AG20443 (cell line): ENCODE data around the gene GMFB.
A peak's percentile ranks its signal among the peaks of the same experiment; 100 is the strongest.

Experiments used
- DNase-seq: peaks from one replicate; pipeline ENCODE4 v3.0.0; 2012; ENCODE audit warnings: low spot score, mixed read lengths

GMFB gene

DNA sequence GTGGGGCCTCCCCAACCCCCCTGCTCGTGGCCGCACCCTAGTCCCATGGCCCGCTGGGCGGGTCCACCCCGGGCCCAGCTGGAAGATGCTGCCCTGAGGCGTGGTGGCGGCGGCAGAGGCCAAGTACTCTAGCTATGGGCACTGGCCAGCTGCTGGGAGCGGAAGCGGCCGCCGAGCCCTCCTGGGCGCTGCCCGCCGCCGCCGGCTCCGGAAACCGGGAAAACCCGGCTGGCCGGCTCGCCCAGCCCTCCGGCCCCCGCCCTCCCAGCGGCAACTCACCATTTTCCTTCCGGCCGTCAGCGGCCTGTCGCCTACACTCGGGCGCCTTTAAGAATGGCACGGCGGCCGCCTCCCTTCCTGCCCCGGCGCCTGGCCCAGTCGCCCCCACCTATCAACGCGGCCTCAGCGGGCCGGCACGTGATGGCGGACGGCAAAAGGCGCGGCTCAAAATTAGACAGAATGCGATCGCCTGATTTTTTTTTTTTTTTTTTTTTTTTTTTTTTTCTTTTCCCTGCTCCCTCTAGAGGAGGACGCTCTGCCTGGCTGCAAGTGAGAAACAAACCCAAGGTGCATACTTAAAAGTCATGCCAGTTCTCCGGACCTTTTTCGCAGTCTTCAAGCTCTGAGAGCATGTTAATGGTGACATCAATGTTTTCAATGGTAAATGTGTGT, at the start of gene GMFB:
Gene GMFB, minus strand, starts transcription at position 335 of the 672 bp plus-strand sequence. Its CDS starts 53 bp downstream, at position 282.
- peak; percentile 95 for DNase-seq

DNA sequence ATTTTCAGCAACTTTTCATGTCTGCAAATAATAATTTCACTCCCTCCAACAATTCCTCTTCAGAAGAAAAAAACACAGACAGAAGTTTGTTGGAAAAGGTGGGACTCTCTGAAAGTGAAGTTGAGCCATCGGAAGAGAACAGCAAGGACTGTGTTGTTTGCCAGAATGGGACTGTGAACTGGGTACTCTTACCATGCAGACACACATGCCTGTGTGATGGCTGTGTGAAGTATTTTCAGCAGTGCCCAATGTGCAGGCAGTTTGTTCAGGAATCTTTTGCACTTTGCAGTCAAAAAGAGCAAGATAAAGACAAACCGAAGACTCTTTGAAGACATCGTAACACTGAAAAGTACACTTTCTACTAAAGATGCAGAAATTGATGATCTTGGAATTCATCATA, 49.3 kb upstream of the GMFB start:
- DNase-seq = no peak

DNA sequence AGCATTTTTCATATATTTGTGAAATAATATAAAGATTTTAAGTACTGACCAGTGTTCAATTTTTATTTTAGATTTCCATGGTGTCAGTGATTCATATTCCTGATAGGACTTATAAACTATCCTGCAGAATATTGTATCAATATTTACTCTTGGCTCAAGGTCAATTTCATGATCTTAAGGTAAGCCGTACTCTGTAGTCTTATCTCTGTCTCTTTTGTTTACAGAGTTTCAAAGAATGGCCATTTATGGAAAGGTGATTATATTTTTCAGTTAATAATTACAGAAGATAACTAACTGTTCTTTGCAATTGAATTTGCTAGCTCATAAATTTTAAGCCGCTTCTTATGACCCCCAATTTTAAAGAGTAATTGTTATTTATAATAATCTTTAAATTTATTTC, 48.9 kb upstream of the GMFB start:
- DNase-seq = no peak

DNA sequence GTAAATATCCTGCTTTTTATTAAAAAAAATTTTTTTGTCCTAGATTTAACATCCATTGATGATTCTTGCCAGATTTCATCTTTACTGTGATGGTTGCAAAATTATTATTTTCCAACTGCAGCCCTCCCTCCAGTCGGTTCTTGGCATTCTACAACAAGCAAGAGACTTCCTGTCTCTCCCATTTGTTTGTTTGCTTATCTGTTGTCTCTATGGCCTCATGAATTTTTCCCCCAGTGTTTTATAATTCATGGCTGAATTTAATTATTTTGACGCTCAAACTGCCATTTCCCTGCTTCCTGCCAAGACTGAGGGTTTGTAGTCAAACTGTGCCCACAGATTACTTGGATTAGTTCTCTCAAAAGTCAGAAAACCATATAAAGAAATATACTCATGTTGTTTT, 46.9 kb upstream of the GMFB start:
- DNase-seq = no peak

DNA sequence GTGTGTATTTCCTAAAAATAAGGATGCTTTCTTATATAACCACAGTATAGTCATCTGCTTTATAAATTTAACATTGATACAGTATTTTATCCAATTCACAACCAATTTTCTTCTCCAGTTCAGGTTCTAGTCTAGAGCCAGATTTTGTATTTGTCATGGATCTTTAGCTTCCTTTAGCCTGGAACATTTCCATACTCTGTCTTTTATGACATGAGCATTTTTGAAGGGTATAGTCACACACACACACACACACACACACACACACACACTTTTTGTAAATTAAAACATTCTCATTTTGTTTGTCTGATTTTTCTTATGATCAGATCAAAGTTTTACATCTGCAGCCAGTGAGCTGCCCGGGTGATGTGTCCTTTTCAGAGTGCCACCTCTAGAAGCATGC, 46.3 kb upstream of the GMFB start:
- DNase-seq = no peak

DNA sequence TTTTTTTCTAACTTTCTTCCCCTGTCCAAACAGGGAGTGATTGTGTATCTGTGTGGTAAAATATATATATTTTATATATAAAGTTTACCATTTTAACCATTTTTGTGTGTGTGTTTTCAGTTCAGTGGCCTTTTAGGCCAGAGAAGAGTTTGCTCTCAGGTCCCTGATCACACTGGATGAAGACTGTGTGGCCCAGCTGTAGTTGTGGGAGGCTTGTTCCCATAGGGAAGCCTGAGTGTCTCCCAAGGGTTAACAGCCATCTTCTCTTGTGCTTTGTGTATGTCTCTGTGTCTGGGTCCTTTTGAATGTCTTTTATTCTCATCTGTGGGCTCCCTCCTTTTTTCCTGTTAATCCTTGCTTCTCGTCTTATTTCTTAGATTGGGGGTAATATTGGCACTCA, 44.3 kb upstream of the GMFB start:
- DNase-seq = no peak

DNA sequence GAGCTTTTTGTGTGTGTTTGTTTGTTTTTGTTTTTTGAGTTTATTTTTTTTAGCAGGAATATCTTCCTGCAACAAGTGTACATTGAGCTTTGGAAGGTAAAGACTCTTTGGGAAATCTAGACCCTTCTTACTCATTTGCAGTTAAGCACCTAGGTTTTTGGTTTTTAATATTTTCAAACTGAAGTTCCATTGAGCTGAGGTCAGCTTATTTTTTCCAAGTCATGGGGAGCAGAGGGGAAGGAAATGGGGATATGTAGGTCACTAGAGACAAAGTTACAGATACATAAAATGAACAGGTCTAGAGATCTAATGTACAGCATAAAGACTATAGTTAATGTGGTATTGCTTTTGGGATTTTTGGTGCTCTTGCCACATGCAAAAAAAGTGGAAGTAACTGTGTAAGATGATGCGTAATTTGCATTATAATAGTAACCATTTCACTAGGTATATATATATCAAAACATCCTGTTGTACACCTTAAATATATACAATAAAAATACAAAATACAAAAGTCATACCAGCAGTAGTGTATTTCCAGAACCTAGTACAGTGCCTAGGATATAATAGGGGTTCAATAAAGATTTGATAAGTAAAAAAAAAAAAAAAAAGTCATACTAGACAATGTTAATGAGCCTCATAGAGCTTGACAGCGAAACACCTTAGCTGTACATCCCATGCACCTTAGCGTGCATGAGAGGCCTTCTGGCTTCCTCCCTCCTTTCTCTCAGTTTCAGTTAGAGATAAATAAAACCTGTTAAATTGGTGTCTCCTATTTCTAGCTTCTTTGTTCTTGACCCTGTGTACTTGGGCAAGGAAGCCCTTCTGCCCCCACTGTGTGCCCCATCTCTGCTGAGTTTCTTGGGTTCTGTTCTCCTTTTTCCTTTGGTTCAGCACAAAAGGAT, 43.6 kb upstream of the GMFB start:
- no peak for DNase-seq

DNA sequence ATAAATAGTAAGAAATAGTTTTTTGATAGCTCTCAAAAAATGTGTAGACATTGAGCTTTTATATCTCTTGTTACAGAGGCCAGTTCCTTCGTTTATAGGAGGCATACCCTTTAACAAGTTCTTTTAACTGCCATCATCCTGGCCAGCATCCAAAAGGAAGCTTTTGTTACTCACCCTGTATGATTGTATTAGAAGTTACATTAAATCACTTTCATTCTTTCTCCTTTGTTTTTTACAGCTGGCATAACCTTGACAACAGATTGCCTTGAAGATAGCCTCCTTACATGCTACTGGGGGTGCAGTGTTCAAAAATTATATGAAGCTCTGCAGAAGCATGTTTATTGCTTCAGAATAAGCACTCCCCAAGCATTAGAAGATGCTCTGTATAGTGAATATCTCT, 41.0 kb upstream of the GMFB start:
- DNase-seq = no peak

DNA sequence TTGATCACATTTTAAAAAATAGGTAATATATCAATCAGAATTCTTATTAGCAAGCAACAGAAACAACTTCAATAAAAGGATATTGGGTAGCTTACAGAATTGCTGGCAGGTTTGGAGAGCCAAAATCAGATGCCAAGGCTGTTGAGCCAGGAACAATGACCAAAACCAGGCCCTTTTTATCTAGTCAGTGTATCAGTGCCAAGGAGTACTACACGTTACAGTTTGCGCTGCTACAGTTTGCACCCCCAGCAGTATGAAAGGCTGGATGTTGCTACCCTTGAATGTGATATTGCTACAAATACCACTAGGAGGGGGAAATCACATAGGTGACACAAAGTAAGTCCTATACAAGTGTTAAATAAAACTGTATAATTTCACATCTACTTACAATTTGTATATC, 40.2 kb upstream of the GMFB start:
- no peak for DNase-seq

DNA sequence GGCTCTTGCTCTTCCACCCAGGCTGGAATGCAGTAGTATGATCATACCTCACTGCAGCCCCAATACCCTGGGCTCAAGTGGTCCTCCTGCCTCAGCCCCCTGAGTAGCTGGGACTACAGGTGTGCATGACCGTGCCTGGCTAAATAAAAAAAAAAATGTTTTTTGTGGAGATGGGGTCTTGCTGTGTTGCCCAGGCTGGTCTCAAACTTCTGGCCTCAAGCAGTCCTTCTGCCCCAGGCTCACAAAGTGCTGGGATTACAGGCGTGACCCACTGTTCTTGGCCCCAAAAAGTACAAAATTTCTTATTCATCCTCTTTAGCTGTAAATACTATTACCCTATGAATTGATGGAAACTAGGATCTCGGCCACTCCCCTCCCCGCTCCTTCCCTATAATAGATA, 35.6 kb upstream of the GMFB start:
- DNase-seq = no peak

DNA sequence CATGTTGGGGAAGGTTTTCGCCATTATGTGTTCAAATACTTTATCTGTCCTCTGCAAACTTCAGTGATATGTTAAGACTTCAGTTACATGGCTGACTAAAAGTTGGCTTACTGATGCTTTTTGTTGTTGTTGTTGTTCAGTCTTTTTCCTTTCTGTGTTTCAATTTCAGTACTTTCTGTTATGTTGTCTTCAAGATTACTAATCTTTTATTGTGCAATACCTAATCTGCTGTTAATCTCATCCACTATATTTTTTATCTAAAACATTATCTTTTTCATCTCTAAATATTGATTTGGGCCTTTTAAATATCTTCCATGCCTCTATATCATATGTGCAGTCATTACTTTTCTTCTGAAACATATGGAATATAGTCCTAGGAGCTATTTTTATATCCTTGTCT, 27.9 kb upstream of the GMFB start:
- DNase-seq = no peak

DNA sequence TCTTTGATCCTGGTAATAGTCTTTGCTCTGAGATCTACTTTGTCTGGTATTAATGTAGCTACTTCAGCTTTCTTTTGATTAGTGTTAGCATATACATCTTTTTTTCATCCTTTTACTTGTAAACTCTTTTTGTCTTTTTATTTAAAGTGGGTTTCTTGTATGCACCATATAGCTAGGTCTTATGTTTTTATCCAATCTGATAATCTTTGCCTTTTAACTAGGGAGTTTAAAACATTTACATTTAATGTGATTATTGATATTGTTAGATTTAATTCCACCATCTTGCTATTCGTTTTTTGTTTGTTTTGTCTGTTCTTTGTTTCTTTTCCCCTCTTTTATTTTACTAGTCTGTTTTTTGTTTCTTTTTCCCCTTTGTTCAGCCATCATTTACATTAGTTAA, 26.9 kb upstream of the GMFB start:
- DNase-seq = no peak

DNA sequence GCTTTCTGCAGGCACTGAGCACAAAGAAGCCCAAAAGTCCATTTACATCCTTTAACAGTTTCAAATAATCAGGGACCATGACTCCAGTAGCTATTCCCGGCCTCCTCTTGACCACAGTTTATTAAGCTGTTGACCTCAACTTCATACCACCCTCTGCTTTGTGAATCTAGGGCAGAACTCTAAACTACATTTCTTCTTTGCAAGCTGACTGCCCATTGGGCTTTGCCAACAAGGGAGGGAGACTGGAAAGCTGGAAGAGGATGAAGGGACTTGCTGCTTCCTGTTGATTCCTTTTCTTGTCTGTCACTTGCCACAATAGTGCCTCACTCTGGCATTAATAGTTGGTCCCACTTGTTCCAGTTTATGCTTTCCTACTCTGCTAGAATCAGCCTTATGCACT, 23.6 kb upstream of the GMFB start:
- DNase-seq = no peak

DNA sequence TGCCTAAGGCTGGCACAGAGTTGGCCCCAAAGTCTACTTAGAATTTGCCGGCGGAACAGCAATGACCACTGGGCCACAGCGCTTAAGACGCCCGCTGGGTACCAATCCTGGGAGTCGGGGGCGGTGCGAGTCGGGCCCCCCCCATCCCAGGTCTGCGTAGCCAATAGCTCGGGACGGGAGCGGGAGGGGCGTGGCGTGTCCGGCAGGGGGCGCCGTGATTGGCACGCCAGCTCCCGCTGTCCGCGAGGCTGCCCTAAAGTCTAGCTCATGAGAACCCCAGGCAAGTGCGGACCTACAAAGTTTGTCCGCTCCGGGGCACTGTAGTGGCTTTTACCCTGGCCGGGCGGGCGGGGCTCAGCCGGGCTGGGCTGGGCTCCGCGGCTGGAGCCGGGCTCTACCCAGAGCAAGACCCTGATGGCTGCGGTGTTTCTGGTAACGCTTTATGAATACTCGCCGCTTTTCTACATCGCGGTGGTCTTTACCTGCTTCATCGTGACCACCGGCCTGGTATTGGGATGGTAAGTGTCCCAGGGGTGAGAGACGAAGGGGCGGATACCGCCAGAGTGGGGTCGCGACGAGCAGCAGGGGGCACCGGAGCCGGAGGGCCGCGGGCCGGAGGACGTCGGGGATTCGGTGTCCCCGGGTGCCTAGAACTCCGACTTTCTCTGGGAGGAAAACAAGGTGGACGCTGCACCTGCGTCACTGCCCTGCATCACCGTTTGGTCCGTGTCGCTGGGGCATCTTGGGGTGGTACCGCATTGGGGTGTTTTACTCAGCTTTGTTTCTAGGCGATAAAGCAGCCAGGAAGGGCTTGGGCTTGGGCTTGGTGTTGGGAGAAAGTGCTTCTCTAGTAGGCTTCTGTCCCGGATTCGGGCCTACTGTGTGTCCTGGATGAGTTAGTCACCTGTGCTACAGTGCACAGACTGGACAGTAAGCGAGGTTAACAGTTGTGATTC, 21.0 kb upstream of the GMFB start, which contains the start of gene CGRRF1:
Gene CGRRF1, plus strand, starts transcription at position 361 of the 956 bp plus-strand sequence. Its CDS starts 54 bp downstream, at position 415.
- peak; percentile 99 for DNase-seq

DNA sequence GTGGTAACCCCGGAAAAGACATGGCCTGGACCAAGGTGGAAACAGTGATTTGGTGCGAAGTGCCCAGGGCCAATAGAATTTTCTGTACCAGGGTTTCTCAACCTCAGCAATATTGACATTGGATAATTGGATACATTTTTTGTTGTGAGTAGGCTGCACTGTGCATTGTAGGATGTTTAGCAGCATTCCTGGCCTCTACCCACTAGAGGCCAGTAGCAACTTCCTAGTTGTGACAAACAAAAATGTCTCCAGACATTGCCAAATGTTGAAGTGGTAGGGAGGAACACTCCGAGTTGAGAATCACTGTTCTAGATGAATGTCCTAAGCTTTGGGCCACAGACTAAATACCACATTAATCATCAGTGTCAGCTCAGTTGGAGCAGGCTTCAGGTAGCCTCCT, 14.7 kb upstream of the GMFB start:
- peak; percentile 30 for DNase-seq

DNA sequence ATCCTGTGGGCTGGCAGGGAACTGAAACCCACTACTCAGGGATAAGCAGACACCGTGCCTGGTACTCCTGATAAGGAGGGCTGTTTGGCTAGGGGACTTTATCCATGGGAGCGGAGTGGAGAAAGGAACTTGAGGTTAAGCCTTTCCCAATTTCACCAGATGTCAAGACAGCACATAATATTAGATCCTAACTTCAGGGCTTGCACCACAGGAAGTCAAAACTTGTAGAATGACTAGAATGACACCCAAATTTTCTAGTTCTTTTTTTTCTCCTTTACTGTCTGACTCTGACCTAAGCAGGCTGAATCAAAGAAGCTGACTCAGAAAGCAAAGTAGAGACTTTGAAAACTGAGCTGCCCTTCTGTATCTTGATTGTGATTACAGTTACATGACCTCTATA, 13.8 kb upstream of the GMFB start:
- DNase-seq = no peak

DNA sequence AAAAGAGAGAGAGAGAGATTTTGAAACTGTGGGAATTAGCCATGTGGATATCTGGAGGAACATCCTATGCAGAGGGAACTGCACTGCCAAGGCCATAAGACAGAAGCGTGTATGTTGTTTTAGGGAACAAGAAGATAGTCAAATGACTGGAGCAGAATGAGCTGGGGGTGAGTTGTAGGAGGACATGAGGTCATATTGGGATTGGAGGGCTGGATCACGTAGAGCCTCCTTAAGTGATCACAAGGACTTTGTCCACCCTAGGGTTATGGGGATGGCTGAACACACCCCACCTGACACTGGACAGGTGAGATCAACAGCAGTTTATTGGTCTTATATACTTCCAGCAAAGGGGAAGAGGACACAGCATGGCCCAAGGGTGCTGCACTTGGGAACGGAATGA, 12.7 kb upstream of the GMFB start:
- DNase-seq = no peak

DNA sequence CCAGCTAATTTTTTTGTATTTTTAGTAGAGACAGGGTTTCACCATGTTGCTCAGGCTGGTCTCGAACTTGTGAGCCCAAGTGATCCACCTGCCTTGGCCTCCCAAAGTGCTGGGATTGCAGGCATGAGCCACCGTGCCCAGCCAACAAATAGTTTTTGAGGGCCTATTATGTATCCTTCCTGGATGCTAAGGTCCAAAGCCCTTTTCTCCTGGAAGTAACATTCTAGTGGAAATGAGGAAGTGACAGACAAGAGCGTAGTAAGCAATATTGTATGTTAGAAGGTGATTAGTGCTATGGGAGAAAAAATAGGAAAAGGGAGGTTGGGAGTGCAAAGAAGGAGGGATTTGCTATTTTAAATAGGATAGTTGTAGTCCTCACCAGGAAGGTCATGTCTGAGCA, 12.0 kb upstream of the GMFB start:
- no peak for DNase-seq

DNA sequence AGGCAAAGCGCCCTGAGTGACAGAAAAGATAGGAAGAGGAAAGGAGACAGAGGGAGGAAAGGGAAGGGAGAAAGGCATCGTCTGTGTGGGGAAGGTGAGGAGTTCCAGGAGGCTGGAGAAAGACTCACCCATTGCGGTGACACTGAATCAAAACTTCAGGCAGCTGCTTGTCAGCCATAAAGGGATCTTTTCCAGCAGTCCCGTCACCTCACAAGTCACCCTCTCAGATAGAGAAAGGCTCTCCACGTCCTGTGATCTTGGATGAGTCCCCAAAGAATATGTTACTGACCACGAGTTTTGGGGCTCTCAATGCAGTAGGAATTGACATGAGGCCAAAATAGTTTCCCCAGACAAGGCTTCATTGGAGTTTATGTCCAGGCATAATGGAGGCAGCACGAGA, 9.8 kb upstream of the GMFB start:
- no peak for DNase-seq

DNA sequence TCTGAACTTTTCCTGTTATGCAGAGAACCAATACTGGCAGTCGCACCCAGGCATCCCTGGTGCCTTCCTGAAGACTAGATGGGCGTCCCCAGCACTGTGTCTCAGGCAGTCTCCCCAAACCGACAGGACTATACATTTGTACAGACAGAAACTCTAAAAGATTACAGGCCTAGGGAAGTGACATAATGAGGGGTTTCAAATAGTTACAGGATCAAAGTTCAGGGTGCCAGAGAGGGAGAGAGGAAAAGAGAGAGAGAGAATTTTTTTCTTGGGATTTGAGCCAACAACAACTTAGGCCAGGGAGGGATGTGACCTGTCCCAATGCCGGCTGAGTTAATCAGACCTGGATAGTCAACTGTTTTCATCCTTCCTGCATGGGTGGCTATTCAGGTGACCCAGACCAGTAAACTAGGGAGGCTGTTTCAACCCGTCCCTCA, 9.3 kb upstream of the GMFB start:
- DNase-seq = no peak

DNA sequence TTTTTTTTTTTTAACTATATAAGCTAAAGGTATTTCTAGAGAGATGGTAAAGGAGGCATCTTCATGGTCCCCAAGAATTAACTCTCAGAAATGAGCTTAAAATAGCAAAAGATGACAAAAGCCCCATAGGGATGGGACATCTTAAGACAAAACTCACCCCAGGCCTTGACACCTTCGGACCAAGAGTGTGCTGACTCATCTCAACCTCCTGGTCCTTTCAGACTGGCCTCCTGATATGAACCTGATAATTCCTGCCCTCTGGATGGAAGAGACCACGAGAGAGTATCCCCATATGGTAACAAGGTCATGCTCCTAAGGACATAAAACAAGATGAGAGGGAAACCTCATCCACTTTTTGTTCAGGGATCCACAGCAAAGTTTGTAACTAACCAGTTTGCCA, 8.4 kb upstream of the GMFB start:
- DNase-seq = no peak

DNA sequence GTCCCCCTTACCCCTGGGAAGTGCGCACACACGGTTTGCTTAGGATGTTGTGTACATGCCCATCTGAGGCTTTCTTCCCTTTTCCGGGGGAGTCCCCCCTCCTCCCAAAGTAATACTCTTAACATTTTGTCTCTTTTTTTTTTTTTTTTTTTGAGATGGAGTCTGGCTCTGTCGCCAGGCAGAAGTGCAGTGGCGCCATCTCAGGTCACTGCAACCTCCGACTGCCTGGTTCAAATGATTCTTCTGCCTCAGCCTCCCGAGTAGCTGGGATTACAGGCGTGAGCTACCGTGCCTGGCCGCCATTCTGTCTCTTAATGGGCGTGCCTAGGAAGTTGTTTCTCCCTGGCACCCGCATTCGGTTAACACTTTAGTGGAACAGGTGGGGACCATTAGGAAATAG, 4.5 kb upstream of the GMFB start:
- no peak for DNase-seq
